ENCODE results near the gene POLE2.

DNA sequence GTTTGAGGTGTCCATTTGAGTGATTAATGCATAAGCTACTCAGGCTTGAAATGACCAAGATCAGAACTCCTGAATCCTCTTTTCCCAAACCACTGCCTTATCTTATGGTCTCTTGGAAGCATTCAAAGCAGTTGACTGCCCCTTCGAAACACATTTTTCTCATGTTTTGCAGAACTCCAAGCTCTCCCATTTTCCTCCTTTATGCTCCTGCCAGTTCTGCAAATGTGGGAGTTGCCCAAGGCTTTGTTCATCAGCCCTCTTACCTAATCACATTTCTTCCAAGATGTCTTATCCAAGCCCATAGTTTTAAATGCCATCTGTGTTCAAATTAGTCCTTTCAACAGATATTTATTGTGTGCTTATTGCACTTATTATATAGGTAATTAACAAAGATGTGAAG, 51.1 kb downstream of the POLE2 start:
- TF ChIP-seq, protein P1, sequence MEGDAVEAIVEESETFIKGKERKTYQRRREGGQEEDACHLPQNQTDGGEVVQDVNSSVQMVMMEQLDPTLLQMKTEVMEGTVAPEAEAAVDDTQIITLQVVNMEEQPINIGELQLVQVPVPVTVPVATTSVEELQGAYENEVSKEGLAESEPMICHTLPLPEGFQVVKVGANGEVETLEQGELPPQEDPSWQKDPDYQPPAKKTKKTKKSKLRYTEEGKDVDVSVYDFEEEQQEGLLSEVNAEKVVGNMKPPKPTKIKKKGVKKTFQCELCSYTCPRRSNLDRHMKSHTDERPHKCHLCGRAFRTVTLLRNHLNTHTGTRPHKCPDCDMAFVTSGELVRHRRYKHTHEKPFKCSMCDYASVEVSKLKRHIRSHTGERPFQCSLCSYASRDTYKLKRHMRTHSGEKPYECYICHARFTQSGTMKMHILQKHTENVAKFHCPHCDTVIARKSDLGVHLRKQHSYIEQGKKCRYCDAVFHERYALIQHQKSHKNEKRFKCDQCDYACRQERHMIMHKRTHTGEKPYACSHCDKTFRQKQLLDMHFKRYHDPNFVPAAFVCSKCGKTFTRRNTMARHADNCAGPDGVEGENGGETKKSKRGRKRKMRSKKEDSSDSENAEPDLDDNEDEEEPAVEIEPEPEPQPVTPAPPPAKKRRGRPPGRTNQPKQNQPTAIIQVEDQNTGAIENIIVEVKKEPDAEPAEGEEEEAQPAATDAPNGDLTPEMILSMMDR (IDR thresholded peaks at IDR 0.05) = no peak
- TF ChIP-seq EP300 (IDR thresholded peaks at IDR 0.05) = no peak

Measured in esophagus muscularis mucosa (tissue), 3 donors.